IMR-90 (cell line): ENCODE measurements around the gene UQCC5. TPM values are rescaled to one million over a fixed set of nuclear protein-coding genes. Genes with fewer than 3 reads are reported as not detected.

ENCODE experiments used
- ATAC-seq: fragments of 200-7000 bp; cut with Tn5 transposase; 2 replicates; pipeline ENCODE4 v1.9.1; 2020; ENCODE audit warnings: low read depth, mild to moderate bottlenecking, moderate library complexity
- BruUV-seq: library from RNA; stranded (reverse); fragments of 400-500 nt; replicated peaks from 2 replicates; lab custom pipeline; 2021; lab: Mats Ljungman, UMichigan
- CTCF ChIA-PET: fragments of 300-600 bp; formaldehyde crosslinking; extraction: SDS; loops from one replicate; lab custom pipeline; 2021; ENCODE audit warnings: antibody characterized with exemption; lab: Yijun Ruan, JAX
- POLR2A ChIA-PET: fragments of 300-600 bp; sonication (Branson Sonifier 250); formaldehyde crosslinking; loops from one replicate; lab custom pipeline; 2022; ENCODE audit warnings: antibody characterized with exemption; ENCODE audit not compliant: unreplicated experiment; lab: Charles Lee
- DNase-seq: peaks from one replicate; pipeline ENCODE4 v3.0.0; 2013
- H2AFZ ChIP-seq: replicated peaks from 2 replicates; pipeline ENCODE3; 2013; ENCODE audit warnings: low read length, mild to moderate bottlenecking; ENCODE audit not compliant: poor library complexity
- H2AK5ac ChIP-seq: 2 replicates; pipeline ENCODE4 v1.6.1; 2013; ENCODE audit warnings: low read depth, low read length, inconsistent platforms
- H2AK9ac ChIP-seq: replicated peaks from 2 replicates; pipeline ENCODE3; 2013; ENCODE audit warnings: mild to moderate bottlenecking, low read depth, low read length, moderate library complexity; ENCODE audit not compliant: poor library complexity
- H2BK120ac ChIP-seq: 2 replicates; pipeline ENCODE4 v1.6.1; 2013; ENCODE audit warnings: low read depth, low read length, inconsistent platforms
- H2BK15ac ChIP-seq: 3 replicates; pipeline ENCODE4 v1.6.1; 2013; ENCODE audit warnings: low read depth, low read length, inconsistent platforms
- H2BK20ac ChIP-seq: 2 replicates; pipeline ENCODE4 v1.6.1; 2013; ENCODE audit warnings: low read depth, mild to moderate bottlenecking, inconsistent platforms, low read length, moderate library complexity
- H2BK5ac ChIP-seq: 2 replicates; pipeline ENCODE4 v1.6.1; 2013; ENCODE audit warnings: mild to moderate bottlenecking, low read depth, low read length, inconsistent platforms; ENCODE audit not compliant: poor library complexity, severe bottlenecking
- H3K14ac ChIP-seq: replicated peaks from 2 replicates; pipeline ENCODE4 v1.6.1; 2013; ENCODE audit warnings: low read depth, low read length, inconsistent platforms
- H3K18ac ChIP-seq: 2 replicates; pipeline ENCODE4 v1.6.1; 2013; ENCODE audit warnings: low read depth, low read length, control low read depth
- H3K23ac ChIP-seq: 2 replicates; pipeline ENCODE4 v1.6.1; 2013; ENCODE audit warnings: low read depth, low read length, inconsistent platforms
- H3K27ac ChIP-seq: 2 replicates; pipeline ENCODE4 v1.5.1; 2013; ENCODE audit warnings: mild to moderate bottlenecking, control low read depth, low read length; ENCODE audit not compliant: insufficient read depth
- H3K27me3 ChIP-seq: 2 replicates; pipeline ENCODE4 v1.6.1; 2013; ENCODE audit warnings: low read length; ENCODE audit not compliant: control insufficient read depth, insufficient read depth
- H3K36me3 ChIP-seq: 2 replicates; pipeline ENCODE4 v1.6.1; 2013; ENCODE audit warnings: low read length, mixed read lengths; ENCODE audit not compliant: control insufficient read depth, insufficient read depth
- H3K4ac ChIP-seq: 2 replicates; pipeline ENCODE4 v1.6.1; 2013; ENCODE audit warnings: low read depth, low read length, inconsistent platforms
- H3K4me1 ChIP-seq: 2 replicates; pipeline ENCODE4 v1.6.1; 2013; ENCODE audit warnings: low read length, mixed read lengths; ENCODE audit not compliant: control insufficient read depth, insufficient read depth
- H3K4me2 ChIP-seq: 2 replicates; pipeline ENCODE4 v1.6.1; 2013; ENCODE audit warnings: low read depth, mild to moderate bottlenecking, control low read depth, low read length, moderate library complexity
- H3K4me3 ChIP-seq: 2 replicates; pipeline ENCODE4 v1.5.1; 2013; ENCODE audit warnings: low read depth, mild to moderate bottlenecking, control low read depth, low read length, moderate library complexity; ENCODE audit not compliant: insufficient read depth
- H3K56ac ChIP-seq: 2 replicates; pipeline ENCODE4 v1.6.1; 2013; ENCODE audit warnings: low read length, inconsistent platforms; ENCODE audit not compliant: insufficient read depth; ENCODE audit errors: extremely low read depth
- H3K79me1 ChIP-seq, 2 experiments: 2 replicates each; pipeline ENCODE4 v1.6.1; 2013; ENCODE audit warnings: low read length in 2 of 2, inconsistent platforms in 1 of 2, low read depth in 1 of 2
- H3K9ac ChIP-seq: 2 replicates; pipeline ENCODE4 v1.6.1; 2013; ENCODE audit warnings: low read depth, low read length, control low read depth
- H3K9me1 ChIP-seq: 2 replicates; pipeline ENCODE4 v1.6.1; 2013; ENCODE audit warnings: low read length, inconsistent platforms; ENCODE audit not compliant: insufficient read depth
- H3K9me3 ChIP-seq: 2 replicates; pipeline ENCODE4 v1.6.1; 2013; ENCODE audit warnings: low read length; ENCODE audit not compliant: control insufficient read depth, insufficient read depth
- H4K20me1 ChIP-seq: 2 replicates; pipeline ENCODE4 v1.6.1; 2013; ENCODE audit warnings: low read length, inconsistent platforms; ENCODE audit not compliant: insufficient read depth
- H4K5ac ChIP-seq: 2 replicates; pipeline ENCODE4 v1.6.1; 2013; ENCODE audit warnings: mild to moderate bottlenecking, low read depth, low read length, control low read depth
- H4K8ac ChIP-seq, 2 experiments: 2 replicates each; pipeline ENCODE4 v1.6.1; 2013; ENCODE audit warnings: low read depth in 2 of 2, low read length in 2 of 2, control low read depth in 1 of 2, inconsistent platforms in 1 of 2
- H4K91ac ChIP-seq: 2 replicates; pipeline ENCODE4 v1.6.1; 2013; ENCODE audit warnings: low read depth, low read length, inconsistent platforms; ENCODE audit not compliant: insufficient read depth
- ELK1 ChIP-seq: fragments of 150-350 bp; IDR thresholded peaks from 2 replicates; pipeline ENCODE4 v1.6.1; 2016; ENCODE audit warnings: low read depth, mild to moderate bottlenecking, low read length, moderate library complexity, borderline replicate concordance
- FOS ChIP-seq: fragments of 150-350 bp; IDR thresholded peaks from 2 replicates; pipeline ENCODE4 v1.6.1; 2016; ENCODE audit warnings: low read depth, low read length
- MAFK ChIP-seq: IDR thresholded peaks from 2 replicates; pipeline ENCODE4 v1.6.1; 2012; ENCODE audit warnings: low read depth, low read length, improper control_type of control experiment
- MXI1 ChIP-seq: IDR thresholded peaks from 2 replicates; pipeline ENCODE4 v1.6.1; 2012; ENCODE audit warnings: low read depth, mild to moderate bottlenecking, low read length, moderate library complexity, borderline replicate concordance
- RCOR1 ChIP-seq: IDR thresholded peaks from 2 replicates; pipeline ENCODE4 v1.6.1; 2012; ENCODE audit warnings: mild to moderate bottlenecking, low read length, improper control_type of control experiment; ENCODE audit not compliant: insufficient replicate concordance
- RFX5 ChIP-seq: IDR thresholded peaks from 2 replicates; pipeline ENCODE4 v1.8.0; 2012; ENCODE audit warnings: low read depth, mild to moderate bottlenecking, low read length, moderate library complexity
- WGBS, 2 experiments: methylation state at CpG; one replicate each; pipeline versions ENCODE4 v1.1.5 to v1.1.7; 2013; ENCODE audit warnings: missing lambda C conversion rate in 2 of 2; ENCODE audit not compliant: insufficient read length in 1 of 2; ENCODE audit errors: extremely low coverage in 2 of 2; 5-methylcytosine and 5-hydroxymethylcytosine counted together
- dilution Hi-C: fragments of 300-500 bp; cut with HindIII; formaldehyde crosslinking; loops from one replicate; pipeline ENCODE4 v1.14.3; 2018; ENCODE audit warnings: low sequenced_read_pairs; ENCODE audit not compliant: unreplicated experiment
- in situ Hi-C: fragments of 300-500 bp; cut with MboI; formaldehyde crosslinking; loops from 3 replicates; pipeline ENCODE4 v1.14.3; 2019; ENCODE audit warnings: low sequenced_read_pairs, inconsistent platforms, mixed read lengths
- intact Hi-C: fragments of 100-400 bp; cut with micrococcal nuclease; formaldehyde crosslinking; loops from 2 replicates; pipeline ENCODE4 v1.10.0; 2022
- polyA plus RNA-seq, 3 experiments: library from polyadenylated mRNA; depleted of rRNA; stranded (reverse); fragments of >200 nt; gene quantifications; 2 replicates each; pipeline ENCODE4 v1.2.3, GENCODE V29; 2012; ENCODE audit warnings: low replicate concordance in 1 of 3
- total RNA-seq: library from RNA; depleted of rRNA; stranded (reverse); fragments of >200 nt; gene quantifications from 2 replicates; pipeline ENCODE4 v1.2.3, GENCODE V29; 2012
- TF ChIP-seq, protein P1 (sequence below): fragments of 150-350 bp; IDR thresholded peaks from 2 replicates; pipeline ENCODE4 v1.6.1; 2017; ENCODE audit warnings: mild to moderate bottlenecking, antibody characterized with exemption, low read length, low read depth
- TF ChIP-seq, protein P2 (sequence below): conservative IDR thresholded peaks from 2 replicates; pipeline ENCODE4 v1.5.1; 2012; ENCODE audit warnings: mild to moderate bottlenecking, low read depth, low read length, improper control_type of control experiment

The UQCC5 gene
- total and polyA plus RNA-seq, 2 of the 4 experiments (the other 2 are of a cell fraction) = 1.1 to 16.9 TPM

DNA sequence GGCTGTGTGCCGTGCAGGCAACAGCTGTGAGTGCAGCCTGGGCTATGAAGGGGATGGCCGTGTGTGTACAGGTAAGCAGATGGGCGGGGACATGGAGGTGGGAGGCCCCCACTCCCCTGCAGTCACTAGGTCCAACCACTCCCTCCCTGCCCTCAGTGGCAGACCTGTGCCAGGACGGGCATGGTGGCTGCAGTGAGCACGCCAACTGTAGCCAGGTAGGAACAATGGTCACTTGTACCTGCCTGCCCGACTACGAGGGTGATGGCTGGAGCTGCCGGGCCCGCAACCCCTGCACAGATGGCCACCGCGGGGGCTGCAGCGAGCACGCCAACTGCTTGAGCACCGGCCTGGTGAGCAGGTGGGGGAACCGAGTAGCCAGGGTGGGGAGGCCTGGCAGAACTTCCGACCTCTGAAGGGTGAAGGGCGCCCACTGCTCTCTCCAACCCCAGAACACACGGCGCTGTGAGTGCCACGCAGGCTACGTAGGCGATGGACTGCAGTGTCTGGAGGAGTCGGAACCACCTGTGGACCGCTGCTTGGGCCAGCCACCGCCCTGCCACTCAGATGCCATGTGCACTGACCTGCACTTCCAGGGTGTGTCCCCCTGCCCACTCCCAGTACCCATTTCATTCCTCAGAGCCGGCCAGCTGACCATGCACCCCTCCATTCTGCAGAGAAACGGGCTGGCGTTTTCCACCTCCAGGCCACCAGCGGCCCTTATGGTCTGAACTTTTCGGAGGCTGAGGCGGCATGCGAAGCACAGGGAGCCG lies 14.3 kb upstream of the UQCC5 start:
- no peak overlapping the region for H2BK5ac ChIP-seq
- H3K4me1 ChIP-seq = peaks cover 1% of the 10 kb centered on the region; the same call in 1 of the 2 replicates
- H3K9ac ChIP-seq = no peak overlapping the region
- peak overlapping the region; percentile 78 for H2AK9ac ChIP-seq
- ATAC-seq (no peak), DNase-seq (no peak)
- in situ Hi-C loops = no loop called here
- H3K9me3 ChIP-seq = no peaks in the 10 kb centered on the region
- no peak overlapping the region for H3K4me2 ChIP-seq
- BruUV-seq = no TSS peak
- no peaks in the 10 kb centered on the region; the same call in 1 of the 2 replicates for H3K27me3 ChIP-seq
- H2BK20ac ChIP-seq = no peak overlapping the region
- WGBS, 2 experiments = 90% methylated on average over 18 of the region's 33 CpGs; no CpG with 5 or more reads in 1 of the 2 experiments
- peaks cover 36% of the 10 kb centered on the region for H3K36me3 ChIP-seq
- no peak overlapping the region for H3K4me3 ChIP-seq
- no peak overlapping the region for H3K56ac ChIP-seq
- dilution Hi-C loops = no loop called here
- ChIA-PET CTCF (no interaction called here), POLR2A (no interaction called here)
- H3K4ac ChIP-seq = no peak overlapping the region
- no peak overlapping the region for H3K27ac ChIP-seq
- H4K5ac ChIP-seq = no peak overlapping the region
- peaks cover 6% of the 10 kb centered on the region for H4K20me1 ChIP-seq
- H3K79me1 ChIP-seq = peaks cover 0 to 18% of the 10 kb centered on the region in 2 experiments; a peak in 2 of 4 replicates
- no peak overlapping the region for H2AK5ac ChIP-seq
- TF ChIP-seq FOS = no peak
- no peak for TF ChIP-seq MXI1
- TF ChIP-seq, protein P1, sequence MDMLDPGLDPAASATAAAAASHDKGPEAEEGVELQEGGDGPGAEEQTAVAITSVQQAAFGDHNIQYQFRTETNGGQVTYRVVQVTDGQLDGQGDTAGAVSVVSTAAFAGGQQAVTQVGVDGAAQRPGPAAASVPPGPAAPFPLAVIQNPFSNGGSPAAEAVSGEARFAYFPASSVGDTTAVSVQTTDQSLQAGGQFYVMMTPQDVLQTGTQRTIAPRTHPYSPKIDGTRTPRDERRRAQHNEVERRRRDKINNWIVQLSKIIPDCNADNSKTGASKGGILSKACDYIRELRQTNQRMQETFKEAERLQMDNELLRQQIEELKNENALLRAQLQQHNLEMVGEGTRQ = no peak
- TF ChIP-seq MAFK = no peak
- TF ChIP-seq RFX5 = no peak
- TF ChIP-seq RCOR1 = no peak
- TF ChIP-seq, protein P2, sequence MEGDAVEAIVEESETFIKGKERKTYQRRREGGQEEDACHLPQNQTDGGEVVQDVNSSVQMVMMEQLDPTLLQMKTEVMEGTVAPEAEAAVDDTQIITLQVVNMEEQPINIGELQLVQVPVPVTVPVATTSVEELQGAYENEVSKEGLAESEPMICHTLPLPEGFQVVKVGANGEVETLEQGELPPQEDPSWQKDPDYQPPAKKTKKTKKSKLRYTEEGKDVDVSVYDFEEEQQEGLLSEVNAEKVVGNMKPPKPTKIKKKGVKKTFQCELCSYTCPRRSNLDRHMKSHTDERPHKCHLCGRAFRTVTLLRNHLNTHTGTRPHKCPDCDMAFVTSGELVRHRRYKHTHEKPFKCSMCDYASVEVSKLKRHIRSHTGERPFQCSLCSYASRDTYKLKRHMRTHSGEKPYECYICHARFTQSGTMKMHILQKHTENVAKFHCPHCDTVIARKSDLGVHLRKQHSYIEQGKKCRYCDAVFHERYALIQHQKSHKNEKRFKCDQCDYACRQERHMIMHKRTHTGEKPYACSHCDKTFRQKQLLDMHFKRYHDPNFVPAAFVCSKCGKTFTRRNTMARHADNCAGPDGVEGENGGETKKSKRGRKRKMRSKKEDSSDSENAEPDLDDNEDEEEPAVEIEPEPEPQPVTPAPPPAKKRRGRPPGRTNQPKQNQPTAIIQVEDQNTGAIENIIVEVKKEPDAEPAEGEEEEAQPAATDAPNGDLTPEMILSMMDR = no peak
- TF ChIP-seq ELK1 = no peak
- H4K8ac ChIP-seq = no peak overlapping the region
- no peak overlapping the region for H3K23ac ChIP-seq
- H3K9me1 ChIP-seq = peaks cover 11% of the 10 kb centered on the region; the same call in 1 of the 2 replicates
- no peak overlapping the region for H3K14ac ChIP-seq
- no peak overlapping the region for H2AFZ ChIP-seq
- intact Hi-C loops = no loop called here
- no peak overlapping the region for H4K91ac ChIP-seq
- H2BK120ac ChIP-seq = no peak overlapping the region
- no peak overlapping the region for H2BK15ac ChIP-seq
- H3K18ac ChIP-seq = no peak overlapping the region
